ENCODE measurements around the gene FHIT. TPM values are rescaled to one million over a fixed set of nuclear protein-coding genes. Genes with fewer than 3 reads are reported as not detected.

FHIT gene
- total and polyA plus RNA-seq, 10 of the 15 experiments (the other 5 are each of a cell fraction or from before 2014, with no cell fraction given): 4.2 to 14.9 (median 9.4) TPM

DNA sequence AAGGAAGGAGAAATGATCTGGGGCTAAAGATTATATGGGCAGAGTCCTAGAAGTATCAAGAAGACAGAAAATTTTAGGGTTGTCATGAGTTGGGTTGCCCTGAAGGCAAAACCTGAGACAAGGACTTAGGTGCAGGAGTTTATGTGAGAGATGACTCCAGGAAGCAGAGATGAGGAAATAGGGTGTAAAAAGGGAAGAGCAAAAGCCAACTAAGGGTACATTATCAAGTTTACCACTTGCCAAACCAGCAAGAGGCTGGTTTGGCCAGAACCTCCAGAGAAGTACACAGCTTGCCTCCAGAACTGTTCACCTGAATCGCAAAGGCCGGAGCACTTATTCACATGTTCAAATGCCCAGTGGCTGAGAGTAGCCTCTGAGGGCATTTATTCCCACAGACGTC, 116.7 kb downstream of the FHIT start (continued):
- no peak for TF ChIP-seq SREBF2 (IDR thresholded peaks at IDR 0.05; ENCODE audit: low read length)
- no peak for TF ChIP-seq ZNF384 (IDR thresholded peaks at IDR 0.05; ENCODE audit: borderline replicate concordance, low read depth, low read length)
- TF ChIP-seq, protein P1, sequence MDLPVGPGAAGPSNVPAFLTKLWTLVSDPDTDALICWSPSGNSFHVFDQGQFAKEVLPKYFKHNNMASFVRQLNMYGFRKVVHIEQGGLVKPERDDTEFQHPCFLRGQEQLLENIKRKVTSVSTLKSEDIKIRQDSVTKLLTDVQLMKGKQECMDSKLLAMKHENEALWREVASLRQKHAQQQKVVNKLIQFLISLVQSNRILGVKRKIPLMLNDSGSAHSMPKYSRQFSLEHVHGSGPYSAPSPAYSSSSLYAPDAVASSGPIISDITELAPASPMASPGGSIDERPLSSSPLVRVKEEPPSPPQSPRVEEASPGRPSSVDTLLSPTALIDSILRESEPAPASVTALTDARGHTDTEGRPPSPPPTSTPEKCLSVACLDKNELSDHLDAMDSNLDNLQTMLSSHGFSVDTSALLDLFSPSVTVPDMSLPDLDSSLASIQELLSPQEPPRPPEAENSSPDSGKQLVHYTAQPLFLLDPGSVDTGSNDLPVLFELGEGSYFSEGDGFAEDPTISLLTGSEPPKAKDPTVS (IDR thresholded peaks at IDR 0.05; ENCODE audit: low read depth, low read length): no peak
- no peak for TF ChIP-seq MTA3 (IDR thresholded peaks at IDR 0.05; ENCODE audit: borderline replicate concordance, low read length)
- TF ChIP-seq, protein P2, sequence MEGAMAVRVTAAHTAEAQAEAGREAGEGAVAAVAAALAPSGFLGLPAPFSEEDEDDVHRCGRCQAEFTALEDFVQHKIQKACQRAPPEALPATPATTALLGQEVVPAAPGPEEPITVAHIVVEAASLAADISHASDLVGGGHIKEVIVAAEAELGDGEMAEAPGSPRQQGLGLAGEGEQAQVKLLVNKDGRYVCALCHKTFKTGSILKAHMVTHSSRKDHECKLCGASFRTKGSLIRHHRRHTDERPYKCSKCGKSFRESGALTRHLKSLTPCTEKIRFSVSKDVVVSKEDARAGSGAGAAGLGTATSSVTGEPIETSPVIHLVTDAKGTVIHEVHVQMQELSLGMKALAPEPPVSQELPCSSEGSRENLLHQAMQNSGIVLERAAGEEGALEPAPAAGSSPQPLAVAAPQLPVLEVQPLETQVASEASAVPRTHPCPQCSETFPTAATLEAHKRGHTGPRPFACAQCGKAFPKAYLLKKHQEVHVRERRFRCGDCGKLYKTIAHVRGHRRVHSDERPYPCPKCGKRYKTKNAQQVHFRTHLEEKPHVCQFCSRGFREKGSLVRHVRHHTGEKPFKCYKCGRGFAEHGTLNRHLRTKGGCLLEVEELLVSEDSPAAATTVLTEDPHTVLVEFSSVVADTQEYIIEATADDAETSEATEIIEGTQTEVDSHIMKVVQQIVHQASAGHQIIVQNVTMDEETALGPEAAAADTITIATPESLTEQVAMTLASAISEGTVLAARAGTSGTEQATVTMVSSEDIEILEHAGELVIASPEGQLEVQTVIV (IDR thresholded peaks at IDR 0.05; ENCODE audit: borderline replicate concordance, partially characterized antibody): no peak
- TF ChIP-seq, protein P3, sequence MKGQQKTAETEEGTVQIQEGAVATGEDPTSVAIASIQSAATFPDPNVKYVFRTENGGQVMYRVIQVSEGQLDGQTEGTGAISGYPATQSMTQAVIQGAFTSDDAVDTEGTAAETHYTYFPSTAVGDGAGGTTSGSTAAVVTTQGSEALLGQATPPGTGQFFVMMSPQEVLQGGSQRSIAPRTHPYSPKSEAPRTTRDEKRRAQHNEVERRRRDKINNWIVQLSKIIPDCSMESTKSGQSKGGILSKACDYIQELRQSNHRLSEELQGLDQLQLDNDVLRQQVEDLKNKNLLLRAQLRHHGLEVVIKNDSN (IDR thresholded peaks at IDR 0.05; ENCODE audit: borderline replicate concordance, extremely low read length, insufficient read depth, low read depth, low read length): no peak
- TF ChIP-seq, protein P4, sequence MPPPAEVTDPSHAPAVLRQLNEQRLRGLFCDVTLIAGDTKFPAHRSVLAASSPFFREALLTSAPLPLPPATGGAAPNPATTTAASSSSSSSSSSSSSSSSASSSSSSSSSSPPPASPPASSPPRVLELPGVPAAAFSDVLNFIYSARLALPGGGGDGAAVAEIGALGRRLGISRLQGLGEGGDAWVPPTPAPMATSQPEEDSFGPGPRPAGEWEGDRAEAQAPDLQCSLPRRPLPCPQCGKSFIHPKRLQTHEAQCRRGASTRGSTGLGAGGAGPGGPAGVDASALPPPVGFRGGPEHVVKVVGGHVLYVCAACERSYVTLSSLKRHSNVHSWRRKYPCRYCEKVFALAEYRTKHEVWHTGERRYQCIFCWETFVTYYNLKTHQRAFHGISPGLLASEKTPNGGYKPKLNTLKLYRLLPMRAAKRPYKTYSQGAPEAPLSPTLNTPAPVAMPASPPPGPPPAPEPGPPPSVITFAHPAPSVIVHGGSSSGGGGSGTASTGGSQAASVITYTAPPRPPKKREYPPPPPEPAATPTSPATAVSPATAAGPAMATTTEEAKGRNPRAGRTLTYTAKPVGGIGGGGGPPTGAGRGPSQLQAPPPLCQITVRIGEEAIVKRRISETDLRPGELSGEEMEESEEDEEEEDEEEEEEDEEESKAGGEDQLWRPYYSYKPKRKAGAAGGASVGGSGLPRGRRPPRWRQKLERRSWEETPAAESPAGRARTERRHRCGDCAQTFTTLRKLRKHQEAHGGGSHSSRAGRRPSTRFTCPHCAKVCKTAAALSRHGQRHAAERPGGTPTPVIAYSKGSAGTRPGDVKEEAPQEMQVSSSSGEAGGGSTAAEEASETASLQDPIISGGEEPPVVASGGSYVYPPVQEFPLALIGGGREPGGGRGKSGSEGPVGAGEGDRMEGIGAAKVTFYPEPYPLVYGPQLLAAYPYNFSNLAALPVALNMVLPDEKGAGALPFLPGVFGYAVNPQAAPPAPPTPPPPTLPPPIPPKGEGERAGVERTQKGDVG (CRISPR knock-in tag; IDR thresholded peaks at IDR 0.05): no peak
- TF ChIP-seq BACH1 (IDR thresholded peaks at IDR 0.05; ENCODE audit: borderline replicate concordance): no peak
- TF ChIP-seq NBN (IDR thresholded peaks at IDR 0.05): no peak
- TF ChIP-seq, protein P5, sequence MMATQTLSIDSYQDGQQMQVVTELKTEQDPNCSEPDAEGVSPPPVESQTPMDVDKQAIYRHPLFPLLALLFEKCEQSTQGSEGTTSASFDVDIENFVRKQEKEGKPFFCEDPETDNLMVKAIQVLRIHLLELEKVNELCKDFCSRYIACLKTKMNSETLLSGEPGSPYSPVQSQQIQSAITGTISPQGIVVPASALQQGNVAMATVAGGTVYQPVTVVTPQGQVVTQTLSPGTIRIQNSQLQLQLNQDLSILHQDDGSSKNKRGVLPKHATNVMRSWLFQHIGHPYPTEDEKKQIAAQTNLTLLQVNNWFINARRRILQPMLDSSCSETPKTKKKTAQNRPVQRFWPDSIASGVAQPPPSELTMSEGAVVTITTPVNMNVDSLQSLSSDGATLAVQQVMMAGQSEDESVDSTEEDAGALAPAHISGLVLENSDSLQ (IDR thresholded peaks at IDR 0.05): no peak
